Kidney (tissue), 14 donors: ENCODE data around the gene FAAP20. TPM values are rescaled to one million over a fixed set of nuclear protein-coding genes. Genes with fewer than 3 reads are reported as not detected.

Experiments used
- DNase-seq, 5 donors: peaks; one replicate each; pipeline ENCODE4 v3.0.0-alpha.2; 2013 to 2020
- FAIRE-seq: peaks from 2 replicates; lab custom pipeline; 2012; peaks lifted over from hg19 to GRCh38; lab: Jason Lieb, UNC
- H3K27ac ChIP-seq, 2 donors: one replicate each; pipeline ENCODE4 v1.7.0; 2013; ENCODE audit warnings: low read depth in 2 of 2, low read length in 2 of 2, inconsistent platforms in 1 of 2
- H3K27me3 ChIP-seq: one replicate; pipeline ENCODE4 v1.7.1; 2013; ENCODE audit warnings: low read length, inconsistent platforms; ENCODE audit not compliant: control insufficient read depth, insufficient read depth
- H3K36me3 ChIP-seq, 3 donors: one replicate each; pipeline versions ENCODE4 v1.7.0 to v1.7.1; 2013; ENCODE audit warnings: low read length in 3 of 3, control low read depth in 1 of 3, inconsistent platforms in 1 of 3; ENCODE audit not compliant: insufficient read depth in 3 of 3, control insufficient read depth in 2 of 3
- H3K4me1 ChIP-seq, 3 donors: one replicate each; pipeline versions ENCODE4 v1.7.0 to v1.7.1; 2013; ENCODE audit warnings: low read length in 3 of 3, inconsistent platforms in 1 of 3, low read depth in 1 of 3; ENCODE audit not compliant: control insufficient read depth in 2 of 3, insufficient read depth in 2 of 3
- H3K4me3 ChIP-seq, 3 donors: one replicate each; pipeline versions ENCODE4 v1.7.0 to v1.8.1; 2013; ENCODE audit warnings: low read length in 3 of 3, control low read depth in 1 of 3, inconsistent platforms in 1 of 3
- H3K9ac ChIP-seq, 3 donors: one replicate each; pipeline versions ENCODE4 v1.7.0 to v1.7.1; 2013; ENCODE audit warnings: low read length in 3 of 3, control low read depth in 1 of 3, inconsistent platforms in 1 of 3
- H3K9me3 ChIP-seq, 3 donors: one replicate each; pipeline versions ENCODE4 v1.7.0 to v1.7.1; 2013; ENCODE audit warnings: low read length in 3 of 3, control low read depth in 1 of 3, inconsistent platforms in 1 of 3; ENCODE audit not compliant: control insufficient read depth in 2 of 3, insufficient read depth in 1 of 3
- intact Hi-C: fragments of 100-400 bp; cut with DNase I; formaldehyde crosslinking; loops from one replicate; pipeline ENCODE4 v1.11.1; 2022
- polyA plus RNA-seq: library from polyadenylated mRNA; stranded (reverse); fragments of 350-450 nt; fragmentation: Illumina TruSeq; extraction: RNeasy Lipid Tissue Mini Kit (QIAGEN cat#74804); gene quantifications from one replicate; pipeline ENCODE4 v1.2.3, GENCODE V29; 2014; ENCODE audit warnings: low read depth, low replicate concordance; ENCODE audit not compliant: insufficient read depth
- total RNA-seq: library from RNA; stranded (reverse); fragmentation: NEBNext Ultra II Directional; extraction: Animal tissue kit (Norgen Biotek cat#: 25700); gene quantifications from one replicate; pipeline ENCODE4 v1.2.1, GENCODE V29; 2021
- TF ChIP-seq, protein P1 (sequence below): IDR thresholded peaks from 3 replicates; pipeline ENCODE4 v1.5.1; 2012; ENCODE audit warnings: mild to moderate bottlenecking, moderate library complexity, borderline replicate concordance; ENCODE audit not compliant: insufficient read depth; ENCODE audit errors: extremely low read depth
- donor health status: control.
- donor health status: control.
- donor health status: control.
- donor health status: control.
- donor health status: control.
- donor health status: DM: yes; HTN: yes; CAD: no.
- donor health status: Normal renal cell carcinoma (clear cell type).

The FAAP20 gene
- total and polyA plus RNA-seq, 2 donors from 2014 or later, result 69.0 to 109 TPM

GRCh38 chr1:2179283-2180013, 15.1 kb downstream of the FAAP20 start:
- FAIRE-seq, result no peak

GRCh38 chr1:2178875-2179274, 15.7 kb downstream of the FAAP20 start:
- H3K27ac ChIP-seq, result no peak overlapping the region
- H3K36me3 ChIP-seq, result peaks cover 0 to 6% (median 2%) of the 10 kb centered on the region in 3 donors
- DNase-seq (peak in 1 of 5 donors; percentile 31), FAIRE-seq (no peak)
- TF ChIP-seq, protein P1, sequence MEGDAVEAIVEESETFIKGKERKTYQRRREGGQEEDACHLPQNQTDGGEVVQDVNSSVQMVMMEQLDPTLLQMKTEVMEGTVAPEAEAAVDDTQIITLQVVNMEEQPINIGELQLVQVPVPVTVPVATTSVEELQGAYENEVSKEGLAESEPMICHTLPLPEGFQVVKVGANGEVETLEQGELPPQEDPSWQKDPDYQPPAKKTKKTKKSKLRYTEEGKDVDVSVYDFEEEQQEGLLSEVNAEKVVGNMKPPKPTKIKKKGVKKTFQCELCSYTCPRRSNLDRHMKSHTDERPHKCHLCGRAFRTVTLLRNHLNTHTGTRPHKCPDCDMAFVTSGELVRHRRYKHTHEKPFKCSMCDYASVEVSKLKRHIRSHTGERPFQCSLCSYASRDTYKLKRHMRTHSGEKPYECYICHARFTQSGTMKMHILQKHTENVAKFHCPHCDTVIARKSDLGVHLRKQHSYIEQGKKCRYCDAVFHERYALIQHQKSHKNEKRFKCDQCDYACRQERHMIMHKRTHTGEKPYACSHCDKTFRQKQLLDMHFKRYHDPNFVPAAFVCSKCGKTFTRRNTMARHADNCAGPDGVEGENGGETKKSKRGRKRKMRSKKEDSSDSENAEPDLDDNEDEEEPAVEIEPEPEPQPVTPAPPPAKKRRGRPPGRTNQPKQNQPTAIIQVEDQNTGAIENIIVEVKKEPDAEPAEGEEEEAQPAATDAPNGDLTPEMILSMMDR, result no peak
- intact Hi-C loops, result no loop called here
- no peaks in the 10 kb centered on the region for H3K9me3 ChIP-seq
- no peak overlapping the region for H3K4me3 ChIP-seq
- no peak overlapping the region for H3K9ac ChIP-seq
- no peaks in the 10 kb centered on the region for H3K27me3 ChIP-seq
- H3K4me1 ChIP-seq, result no peaks in the 10 kb centered on the region

More at GRCh38 chr1:2179283-2180013, 15.1 kb downstream of the FAAP20 start:
- Histone ChIP-seq H3K9me3 (no peaks in the 10 kb centered on the region), H3K27ac (no peak overlapping the region), H3K4me3 (no peak overlapping the region), H3K36me3 (peaks cover 0 to 10% (median 2%) of the 10 kb centered on the region in 3 donors), H3K27me3 (no peaks in the 10 kb centered on the region), H3K4me1 (no peaks in the 10 kb centered on the region), H3K9ac (no peak overlapping the region)
- intact Hi-C loops, result no loop called here
- TF ChIP-seq, protein P1, result no peak
- DNase-seq, result peak in 1 of 5 donors; percentile 31

DNA sequence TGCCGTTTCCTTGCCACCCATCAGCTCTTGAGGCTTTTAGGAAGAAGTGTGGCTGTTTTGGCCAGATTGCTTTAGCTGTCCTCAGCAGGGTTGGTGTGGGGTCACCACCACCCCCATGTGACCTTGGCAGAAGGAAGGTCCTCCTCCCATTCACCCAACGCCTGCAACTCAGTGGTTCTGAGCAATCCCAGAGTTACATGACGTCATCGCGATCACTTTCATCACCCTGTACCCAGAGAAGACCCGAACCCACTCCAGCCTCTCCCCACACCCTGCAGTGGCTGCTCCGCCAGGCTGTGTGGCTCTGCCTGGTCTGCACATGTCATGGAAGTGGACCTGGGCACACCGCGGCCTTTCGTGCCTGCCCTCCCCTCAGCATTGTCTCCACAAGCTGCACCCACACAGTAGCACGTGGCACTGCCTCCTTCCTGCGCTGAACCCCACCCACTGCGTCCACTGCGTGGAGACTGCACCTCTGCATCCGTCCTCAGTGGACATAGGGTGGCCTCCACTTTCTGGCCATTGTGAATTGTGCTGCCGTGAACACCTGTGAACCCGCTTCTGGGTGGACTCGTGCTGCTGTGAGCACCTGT, 16.5 kb downstream of the FAAP20 start:
- TF ChIP-seq, protein P1, result no peak
- Histone ChIP-seq H3K27ac (no peak overlapping the region), H3K4me3 (no peak overlapping the region), H3K9ac (no peak overlapping the region), H3K9me3 (no peaks in the 10 kb centered on the region), H3K4me1 (no peaks in the 10 kb centered on the region), H3K36me3 (peaks cover 0 to 6% (median 2%) of the 10 kb centered on the region in 3 donors), H3K27me3 (no peaks in the 10 kb centered on the region)
- intact Hi-C loops, result no loop called here
- DNase-seq (no peak), FAIRE-seq (no peak)
